Measurements from ENCODE around the gene ANAPC5.

DNA sequence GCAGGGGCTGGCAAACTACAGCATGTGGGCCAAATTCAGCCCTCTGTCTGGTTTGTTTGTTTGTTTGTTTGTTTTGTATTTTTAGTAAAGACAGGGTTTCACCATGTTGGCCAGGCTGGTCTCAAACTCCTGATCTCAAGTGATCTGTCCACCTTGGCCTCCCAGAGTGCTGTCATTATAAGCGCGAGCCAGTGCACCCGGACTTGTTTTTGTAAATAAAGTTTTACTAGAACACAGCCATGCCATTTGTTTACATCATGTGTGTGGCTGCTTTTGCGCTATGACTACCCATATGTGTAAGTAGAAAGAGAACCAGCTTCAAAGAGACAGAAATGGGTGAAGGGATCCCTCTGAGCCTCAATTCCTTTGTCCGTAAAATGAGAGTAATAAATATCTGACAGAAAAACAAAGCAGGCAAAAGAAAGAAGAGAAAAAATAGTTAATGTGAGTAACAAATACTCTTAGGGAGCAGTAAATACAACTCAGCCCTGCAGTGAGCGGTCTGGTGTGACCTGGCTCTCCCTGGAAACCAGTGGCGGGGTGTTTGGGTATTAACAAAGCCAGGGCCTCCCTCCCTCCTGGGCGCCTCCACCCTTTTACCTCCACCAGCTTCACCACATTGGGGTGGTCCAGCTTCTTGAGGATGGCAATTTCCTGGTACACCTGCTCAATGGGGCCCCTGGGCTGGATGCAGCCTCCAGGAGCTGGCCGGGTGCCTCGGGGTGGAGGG, 88.8 kb downstream of the ANAPC5 start:
- TF ChIP-seq, protein P1, sequence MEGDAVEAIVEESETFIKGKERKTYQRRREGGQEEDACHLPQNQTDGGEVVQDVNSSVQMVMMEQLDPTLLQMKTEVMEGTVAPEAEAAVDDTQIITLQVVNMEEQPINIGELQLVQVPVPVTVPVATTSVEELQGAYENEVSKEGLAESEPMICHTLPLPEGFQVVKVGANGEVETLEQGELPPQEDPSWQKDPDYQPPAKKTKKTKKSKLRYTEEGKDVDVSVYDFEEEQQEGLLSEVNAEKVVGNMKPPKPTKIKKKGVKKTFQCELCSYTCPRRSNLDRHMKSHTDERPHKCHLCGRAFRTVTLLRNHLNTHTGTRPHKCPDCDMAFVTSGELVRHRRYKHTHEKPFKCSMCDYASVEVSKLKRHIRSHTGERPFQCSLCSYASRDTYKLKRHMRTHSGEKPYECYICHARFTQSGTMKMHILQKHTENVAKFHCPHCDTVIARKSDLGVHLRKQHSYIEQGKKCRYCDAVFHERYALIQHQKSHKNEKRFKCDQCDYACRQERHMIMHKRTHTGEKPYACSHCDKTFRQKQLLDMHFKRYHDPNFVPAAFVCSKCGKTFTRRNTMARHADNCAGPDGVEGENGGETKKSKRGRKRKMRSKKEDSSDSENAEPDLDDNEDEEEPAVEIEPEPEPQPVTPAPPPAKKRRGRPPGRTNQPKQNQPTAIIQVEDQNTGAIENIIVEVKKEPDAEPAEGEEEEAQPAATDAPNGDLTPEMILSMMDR (IDR thresholded peaks at IDR 0.05) = no peak
- TF ChIP-seq, protein P2, sequence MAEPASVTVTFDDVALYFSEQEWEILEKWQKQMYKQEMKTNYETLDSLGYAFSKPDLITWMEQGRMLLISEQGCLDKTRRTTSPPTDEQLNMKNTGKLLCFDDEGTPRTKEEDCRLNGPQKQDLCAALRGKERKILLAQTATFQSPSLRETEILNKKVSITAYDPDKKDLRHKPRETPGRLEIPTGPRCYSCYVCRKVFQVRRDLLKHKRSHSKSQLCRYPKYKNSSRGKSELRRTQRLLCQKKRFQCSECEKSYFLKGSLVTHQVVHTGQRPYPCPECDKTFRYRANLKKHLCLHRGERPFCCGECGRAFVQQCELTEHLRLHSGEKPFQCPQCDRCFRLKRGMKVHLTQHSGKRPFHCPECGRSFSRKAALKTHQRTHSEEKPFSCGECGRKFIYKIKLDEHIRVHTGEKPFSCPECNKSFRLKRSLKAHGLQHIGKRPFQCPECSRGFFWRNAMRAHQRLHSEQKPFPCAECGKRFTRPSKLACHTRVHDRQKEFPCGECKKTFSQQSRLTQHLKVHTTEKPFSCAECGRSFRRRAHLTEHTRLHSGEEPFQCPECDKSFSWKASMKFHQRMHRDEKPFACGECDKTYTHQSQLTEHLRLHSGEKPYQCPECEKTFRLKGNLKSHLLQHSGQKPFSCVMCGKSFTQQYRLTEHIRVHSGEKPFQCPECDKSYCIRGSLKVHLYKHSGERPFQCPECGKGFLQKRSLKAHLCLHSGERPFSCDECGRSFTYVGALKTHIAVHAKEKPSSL (CRISPR knock-in tag; conservative IDR thresholded peaks at IDR 0.05) = no peak
- TF ChIP-seq, protein P3, sequence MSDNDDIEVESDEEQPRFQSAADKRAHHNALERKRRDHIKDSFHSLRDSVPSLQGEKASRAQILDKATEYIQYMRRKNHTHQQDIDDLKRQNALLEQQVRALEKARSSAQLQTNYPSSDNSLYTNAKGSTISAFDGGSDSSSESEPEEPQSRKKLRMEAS (CRISPR knock-in tag; IDR thresholded peaks at IDR 0.05) = no peak
- TF ChIP-seq FOXP1 (CRISPR knock-in tag; IDR thresholded peaks at IDR 0.05; ENCODE audit: borderline replicate concordance) = no peak
- no peak for TF ChIP-seq ELF4 (CRISPR knock-in tag; IDR thresholded peaks at IDR 0.05; ENCODE audit: low read depth)
- no peak for TF ChIP-seq ZNF263 (CRISPR knock-in tag; IDR thresholded peaks at IDR 0.05; ENCODE audit: low read depth)
- no peak for TF ChIP-seq MYBL2 (CRISPR knock-in tag; IDR thresholded peaks at IDR 0.05)
- TF ChIP-seq, protein P4, sequence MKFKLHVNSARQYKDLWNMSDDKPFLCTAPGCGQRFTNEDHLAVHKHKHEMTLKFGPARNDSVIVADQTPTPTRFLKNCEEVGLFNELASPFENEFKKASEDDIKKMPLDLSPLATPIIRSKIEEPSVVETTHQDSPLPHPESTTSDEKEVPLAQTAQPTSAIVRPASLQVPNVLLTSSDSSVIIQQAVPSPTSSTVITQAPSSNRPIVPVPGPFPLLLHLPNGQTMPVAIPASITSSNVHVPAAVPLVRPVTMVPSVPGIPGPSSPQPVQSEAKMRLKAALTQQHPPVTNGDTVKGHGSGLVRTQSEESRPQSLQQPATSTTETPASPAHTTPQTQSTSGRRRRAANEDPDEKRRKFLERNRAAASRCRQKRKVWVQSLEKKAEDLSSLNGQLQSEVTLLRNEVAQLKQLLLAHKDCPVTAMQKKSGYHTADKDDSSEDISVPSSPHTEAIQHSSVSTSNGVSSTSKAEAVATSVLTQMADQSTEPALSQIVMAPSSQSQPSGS (CRISPR knock-in tag; IDR thresholded peaks at IDR 0.05; ENCODE audit: borderline replicate concordance, low read depth) = no peak
- no peak for TF ChIP-seq NR2C2 (CRISPR knock-in tag; IDR thresholded peaks at IDR 0.05)
- no peak for TF ChIP-seq SP1 (CRISPR knock-in tag; conservative IDR thresholded peaks at IDR 0.05)
- TF ChIP-seq RORB (CRISPR knock-in tag; IDR thresholded peaks at IDR 0.05) = no peak
- TF ChIP-seq, protein P5, sequence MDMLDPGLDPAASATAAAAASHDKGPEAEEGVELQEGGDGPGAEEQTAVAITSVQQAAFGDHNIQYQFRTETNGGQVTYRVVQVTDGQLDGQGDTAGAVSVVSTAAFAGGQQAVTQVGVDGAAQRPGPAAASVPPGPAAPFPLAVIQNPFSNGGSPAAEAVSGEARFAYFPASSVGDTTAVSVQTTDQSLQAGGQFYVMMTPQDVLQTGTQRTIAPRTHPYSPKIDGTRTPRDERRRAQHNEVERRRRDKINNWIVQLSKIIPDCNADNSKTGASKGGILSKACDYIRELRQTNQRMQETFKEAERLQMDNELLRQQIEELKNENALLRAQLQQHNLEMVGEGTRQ (CRISPR knock-in tag; IDR thresholded peaks at IDR 0.05) = no peak
- no peak for TF ChIP-seq CREM (CRISPR knock-in tag; IDR thresholded peaks at IDR 0.05)
- TF ChIP-seq, protein P6, sequence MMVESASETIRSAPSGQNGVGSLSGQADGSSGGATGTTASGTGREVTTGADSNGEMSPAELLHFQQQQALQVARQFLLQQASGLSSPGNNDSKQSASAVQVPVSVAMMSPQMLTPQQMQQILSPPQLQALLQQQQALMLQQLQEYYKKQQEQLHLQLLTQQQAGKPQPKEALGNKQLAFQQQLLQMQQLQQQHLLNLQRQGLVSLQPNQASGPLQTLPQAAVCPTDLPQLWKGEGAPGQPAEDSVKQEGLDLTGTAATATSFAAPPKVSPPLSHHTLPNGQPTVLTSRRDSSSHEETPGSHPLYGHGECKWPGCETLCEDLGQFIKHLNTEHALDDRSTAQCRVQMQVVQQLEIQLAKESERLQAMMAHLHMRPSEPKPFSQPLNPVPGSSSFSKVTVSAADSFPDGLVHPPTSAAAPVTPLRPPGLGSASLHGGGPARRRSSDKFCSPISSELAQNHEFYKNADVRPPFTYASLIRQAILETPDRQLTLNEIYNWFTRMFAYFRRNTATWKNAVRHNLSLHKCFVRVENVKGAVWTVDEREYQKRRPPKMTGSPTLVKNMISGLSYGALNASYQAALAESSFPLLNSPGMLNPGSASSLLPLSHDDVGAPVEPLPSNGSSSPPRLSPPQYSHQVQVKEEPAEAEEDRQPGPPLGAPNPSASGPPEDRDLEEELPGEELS (CRISPR knock-in tag; IDR thresholded peaks at IDR 0.05) = no peak
